HG02938 (cell line): ENCODE data around the gene STX1A.
A peak's percentile ranks its signal among the peaks of the same experiment; 100 is the strongest.
"Not testable (repeated sequence)": the region's sequence is repeated elsewhere in the genome, so short reads cannot be mapped to it uniquely, and the experiment has no call there.

Experiments used
- ATAC-seq: cut with Tn5 transposase; IDR thresholded peaks from one replicate; pipeline ENCODE4 v1.9.1; 2021; ENCODE audit warnings: mild to moderate bottlenecking, moderate library complexity; ENCODE audit not compliant: unreplicated experiment

The STX1A gene

DNA sequence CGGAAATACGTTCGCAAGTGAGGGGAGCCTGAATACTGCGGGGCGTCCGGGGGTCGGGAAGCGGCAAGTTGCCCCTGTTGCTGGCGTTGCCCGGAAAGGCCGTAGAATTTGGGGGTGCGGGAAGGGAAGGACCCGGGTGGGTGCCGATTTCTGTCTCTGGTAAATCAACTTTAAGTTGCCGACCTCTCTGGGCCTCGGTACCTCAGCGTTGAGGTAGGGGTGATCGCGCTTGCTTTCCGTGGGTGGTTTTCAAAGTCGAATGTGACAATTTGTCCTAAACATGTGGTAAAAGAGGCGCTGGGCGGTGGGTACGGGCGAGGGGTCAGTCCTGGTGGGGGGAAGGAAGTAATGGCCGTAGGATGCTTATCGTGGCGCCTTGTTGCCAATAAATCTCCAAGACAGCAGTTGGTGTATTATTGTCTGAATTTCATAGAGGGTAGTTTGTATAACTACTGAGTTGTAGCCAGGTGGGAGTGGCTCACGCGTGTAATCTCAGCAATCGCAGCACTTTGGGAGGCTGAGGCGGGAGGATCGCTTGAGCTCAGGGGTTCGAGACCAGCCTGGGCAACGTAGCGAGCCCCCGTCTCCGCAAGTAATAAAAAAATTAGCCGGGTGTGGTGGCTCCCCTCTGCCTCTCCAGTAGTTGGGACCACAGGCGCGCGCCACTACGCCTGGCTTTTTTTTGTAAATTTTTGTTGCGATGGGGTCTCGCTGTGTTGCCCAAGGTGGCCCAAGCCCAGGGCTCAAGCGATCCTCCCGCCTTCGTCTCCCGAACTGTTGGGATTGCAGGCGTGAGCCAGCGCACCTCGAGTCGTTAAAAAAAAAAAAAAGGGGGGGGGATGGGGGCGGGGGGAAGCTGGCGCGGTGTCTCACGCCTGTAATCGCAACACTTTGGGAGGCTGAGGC, 35.4 kb downstream of the STX1A start:
- ATAC-seq: no peak

- ATAC-seq: peak; percentile 89
Observed at GRCh38 chr7:73683056-73683787, 36.2 kb downstream of the STX1A start, which contains the start of the genes BUD23 and DNAJC30. BUD23 (plus strand) TSS chr7:73683597; CDS start chr7:73683626, 29 bp downstream. DNAJC30 (minus strand) TSS chr7:73683453; CDS start chr7:73683423, 30 bp downstream.

- no peak for ATAC-seq
Observed at GRCh38 chr7:73682745-73683055, 36.8 kb downstream of the STX1A start.

GRCh38 chr7:73681031-73681430, 38.4 kb downstream of the STX1A start:
- ATAC-seq: no peak

DNA sequence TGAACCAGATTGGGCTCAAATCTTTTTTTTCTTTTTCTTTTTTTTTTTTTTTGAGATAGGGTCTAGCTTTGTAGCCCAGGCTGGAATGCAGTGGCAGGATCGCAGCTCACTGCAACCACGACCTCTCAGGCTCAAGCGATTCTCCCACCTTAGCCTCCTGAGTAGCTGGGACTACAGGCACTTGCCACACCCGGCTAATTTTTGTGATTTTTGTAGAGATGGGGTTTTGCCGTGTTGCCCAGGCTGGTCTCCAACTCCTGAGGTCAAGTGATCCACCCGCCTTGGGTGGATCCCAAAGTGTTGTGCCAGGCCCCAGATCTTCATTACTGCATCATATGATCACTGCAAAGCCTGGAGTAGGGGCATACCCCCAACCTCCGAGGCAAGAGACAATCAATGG, 39.0 kb downstream of the STX1A start:
- ATAC-seq: no peak

DNA sequence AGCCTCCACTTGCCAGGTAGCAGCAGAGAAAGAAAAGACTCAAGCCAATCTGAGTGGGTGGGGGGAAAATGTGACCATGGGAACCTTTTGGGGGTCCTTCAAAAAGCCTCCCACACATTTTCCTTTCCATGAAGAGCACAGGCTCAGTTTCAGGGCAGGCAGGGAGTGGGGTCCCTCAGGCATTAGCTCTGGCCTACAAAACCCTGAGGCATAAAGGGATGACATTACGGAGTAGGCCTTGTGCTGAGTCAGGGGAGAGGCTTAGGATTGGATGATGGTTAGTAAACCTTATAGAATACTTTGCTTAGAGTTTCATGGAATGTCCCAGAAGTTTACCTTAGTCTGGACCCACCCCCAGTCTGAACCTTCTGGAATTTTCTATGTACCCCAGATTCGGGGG, 39.8 kb downstream of the STX1A start:
- ATAC-seq: no peak

DNA sequence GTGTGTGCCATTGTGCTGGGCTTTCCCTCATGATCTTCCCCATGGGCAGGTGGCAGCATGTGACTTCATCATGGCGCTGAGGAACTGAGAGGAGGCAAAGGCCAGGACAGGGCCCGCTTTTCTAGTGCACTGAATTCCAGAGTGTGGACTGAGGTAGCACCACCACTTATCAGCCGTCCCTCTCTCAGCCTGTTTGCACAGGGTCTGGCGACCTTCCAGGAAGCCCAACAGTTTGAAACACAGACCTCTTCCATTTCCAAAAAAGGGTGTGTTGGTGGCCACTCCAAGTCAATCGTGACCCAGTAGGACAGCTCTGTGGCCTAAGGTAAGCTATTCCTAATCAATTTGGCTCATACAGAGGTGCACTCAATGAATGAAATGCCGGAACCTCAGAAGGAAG, 40.6 kb downstream of the STX1A start:
- ATAC-seq: no peak

- not testable (repeated sequence) for ATAC-seq
Observed at GRCh38 chr7:73676062-73676461, 43.4 kb downstream of the STX1A start.

- no peak for ATAC-seq
Observed at GRCh38 chr7:73674468-73675124, 44.9 kb downstream of the STX1A start.

DNA sequence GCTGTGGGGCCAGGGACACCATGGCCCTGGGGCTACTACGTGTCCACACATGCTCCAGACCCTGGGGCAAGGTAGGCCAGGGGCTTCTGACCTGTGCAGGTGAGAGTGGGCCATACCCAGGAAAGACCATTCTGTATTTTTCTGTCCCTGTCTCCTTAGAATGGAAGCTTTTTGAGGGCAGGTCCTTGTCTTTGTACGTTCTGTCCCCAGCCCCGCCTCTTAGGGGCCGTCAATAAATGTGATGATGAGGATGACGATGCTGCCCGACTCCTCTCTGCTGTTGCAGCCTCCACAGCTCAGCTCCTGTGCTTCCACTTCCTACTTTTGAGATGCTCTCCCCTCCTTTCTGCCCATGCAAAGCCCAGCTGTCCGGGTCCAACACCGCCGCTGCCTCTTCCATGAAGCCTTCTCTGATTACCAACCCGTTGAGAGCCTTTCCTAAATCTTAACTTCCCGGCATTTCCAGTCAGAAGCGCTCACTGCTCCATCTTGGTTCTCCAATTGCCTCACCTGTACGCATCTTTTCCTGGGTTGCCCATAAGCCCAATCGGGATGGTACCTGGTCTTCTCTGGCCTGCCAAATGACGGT, 47.5 kb downstream of the STX1A start:
- no peak for ATAC-seq

- ATAC-seq: no peak
Observed at GRCh38 chr7:73671322-73671661, 48.2 kb downstream of the STX1A start.

- ATAC-seq: no peak
Observed at GRCh38 chr7:73669858-73670385, 49.5 kb downstream of the STX1A start.

- ATAC-seq: no peak
Observed at GRCh38 chr7:73669288-73669701, 50.2 kb downstream of the STX1A start.

- ATAC-seq: no peak
Observed at GRCh38 chr7:73668886-73669230, 50.6 kb downstream of the STX1A start.

- ATAC-seq: no peak
Observed at GRCh38 chr7:73668103-73668885, 51.2 kb downstream of the STX1A start.

DNA sequence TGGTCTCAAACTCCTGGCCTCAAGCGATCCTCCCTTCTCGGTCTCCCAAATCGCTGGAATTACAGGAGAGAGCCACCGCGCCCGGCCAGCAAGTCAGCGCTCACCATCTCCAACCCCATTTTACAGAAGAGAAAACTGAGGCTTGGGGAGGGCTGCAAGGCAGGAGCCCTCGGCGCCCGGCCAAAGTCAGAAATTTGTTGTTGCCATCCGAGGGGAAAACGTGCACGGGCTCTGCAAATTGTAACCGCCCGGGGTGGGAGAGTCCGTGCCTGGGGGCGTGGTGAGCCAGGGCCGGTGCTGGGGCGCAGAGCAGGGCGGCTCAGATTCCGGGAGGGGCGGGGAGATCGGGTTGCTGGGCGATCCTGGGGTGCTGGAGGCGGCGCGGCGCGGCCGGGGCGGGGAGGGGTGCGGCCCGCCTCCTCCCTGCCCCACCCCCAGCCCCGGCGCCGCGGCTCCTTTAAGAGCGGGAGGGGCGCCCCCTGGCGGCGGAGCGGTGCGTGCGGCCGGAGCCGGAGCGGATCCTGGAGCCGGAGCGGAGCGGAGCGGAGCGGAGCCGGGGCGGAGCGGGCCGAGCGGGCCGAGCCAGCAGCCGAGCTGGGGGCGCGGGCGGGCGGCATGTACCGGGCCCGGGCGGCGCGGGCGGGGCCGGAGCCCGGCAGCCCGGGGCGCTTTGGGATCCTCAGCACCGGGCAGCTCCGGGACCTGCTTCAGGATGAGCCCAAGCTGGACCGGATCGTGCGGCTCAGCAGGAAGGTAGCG, 51.9 kb downstream of the STX1A start, which contains the start of gene VPS37D:
Gene VPS37D, plus strand, starts transcription at position 488 of the 759 bp plus-strand sequence. Its CDS starts 128 bp downstream, at position 616.
- ATAC-seq: peak; percentile 75

DNA sequence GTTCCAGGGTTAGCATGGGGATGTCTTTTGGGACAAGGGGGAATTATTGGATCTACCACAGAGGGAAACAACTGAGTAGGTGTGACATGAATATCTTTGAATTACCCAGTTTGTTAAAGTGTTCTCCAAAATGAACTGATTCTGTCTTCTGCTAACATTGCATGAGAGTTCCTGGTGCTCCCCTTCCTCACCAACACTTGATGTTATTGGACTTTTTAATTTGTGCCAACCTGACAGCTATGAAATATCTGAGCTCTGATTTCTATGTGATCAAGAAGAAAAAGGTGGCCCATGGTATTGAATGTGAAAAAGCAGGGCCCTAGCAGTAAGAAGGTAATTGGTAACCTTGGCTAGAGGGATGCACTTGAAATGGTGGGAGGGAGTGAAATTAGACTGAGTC, 56.4 kb downstream of the STX1A start:
- ATAC-seq: no peak

- not testable (repeated sequence) for ATAC-seq
Observed at GRCh38 chr7:73660594-73660993, 58.9 kb downstream of the STX1A start.

DNA sequence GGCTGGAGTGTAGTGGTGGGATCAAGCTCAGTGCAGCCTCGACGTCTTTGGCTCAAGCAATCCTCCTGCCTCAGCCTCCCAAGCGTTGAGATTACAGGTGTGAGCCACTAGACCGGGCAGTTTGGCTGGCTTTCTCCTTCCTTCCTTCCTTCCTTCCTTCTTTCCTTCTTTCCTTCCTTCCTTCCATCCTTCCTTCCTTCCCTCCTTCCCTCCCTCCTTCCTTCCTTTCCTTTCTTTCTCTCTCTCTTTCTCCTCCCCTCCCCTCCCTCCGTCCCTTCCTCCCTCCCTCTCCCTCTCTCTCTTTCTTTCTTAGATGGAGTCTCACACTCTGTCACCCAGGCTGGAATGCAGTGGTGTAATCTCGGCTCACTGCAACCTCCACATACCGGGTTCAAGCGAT, 59.5 kb downstream of the STX1A start:
- ATAC-seq: no peak
